ENCODE data around the gene GPI. TPM values are rescaled to one million over a fixed set of nuclear protein-coding genes. Genes with fewer than 3 reads are reported as not detected.

Gene GPI
- total and polyA plus RNA-seq, 2 of the 8 experiments (the other 6 are each of a cell fraction or from before 2014, with no cell fraction given): 171 to 360 TPM

GRCh38 chr19:34363094-34363493 lies 1.9 kb upstream of the GPI start (continued):
- TF ChIP-seq, protein P1, sequence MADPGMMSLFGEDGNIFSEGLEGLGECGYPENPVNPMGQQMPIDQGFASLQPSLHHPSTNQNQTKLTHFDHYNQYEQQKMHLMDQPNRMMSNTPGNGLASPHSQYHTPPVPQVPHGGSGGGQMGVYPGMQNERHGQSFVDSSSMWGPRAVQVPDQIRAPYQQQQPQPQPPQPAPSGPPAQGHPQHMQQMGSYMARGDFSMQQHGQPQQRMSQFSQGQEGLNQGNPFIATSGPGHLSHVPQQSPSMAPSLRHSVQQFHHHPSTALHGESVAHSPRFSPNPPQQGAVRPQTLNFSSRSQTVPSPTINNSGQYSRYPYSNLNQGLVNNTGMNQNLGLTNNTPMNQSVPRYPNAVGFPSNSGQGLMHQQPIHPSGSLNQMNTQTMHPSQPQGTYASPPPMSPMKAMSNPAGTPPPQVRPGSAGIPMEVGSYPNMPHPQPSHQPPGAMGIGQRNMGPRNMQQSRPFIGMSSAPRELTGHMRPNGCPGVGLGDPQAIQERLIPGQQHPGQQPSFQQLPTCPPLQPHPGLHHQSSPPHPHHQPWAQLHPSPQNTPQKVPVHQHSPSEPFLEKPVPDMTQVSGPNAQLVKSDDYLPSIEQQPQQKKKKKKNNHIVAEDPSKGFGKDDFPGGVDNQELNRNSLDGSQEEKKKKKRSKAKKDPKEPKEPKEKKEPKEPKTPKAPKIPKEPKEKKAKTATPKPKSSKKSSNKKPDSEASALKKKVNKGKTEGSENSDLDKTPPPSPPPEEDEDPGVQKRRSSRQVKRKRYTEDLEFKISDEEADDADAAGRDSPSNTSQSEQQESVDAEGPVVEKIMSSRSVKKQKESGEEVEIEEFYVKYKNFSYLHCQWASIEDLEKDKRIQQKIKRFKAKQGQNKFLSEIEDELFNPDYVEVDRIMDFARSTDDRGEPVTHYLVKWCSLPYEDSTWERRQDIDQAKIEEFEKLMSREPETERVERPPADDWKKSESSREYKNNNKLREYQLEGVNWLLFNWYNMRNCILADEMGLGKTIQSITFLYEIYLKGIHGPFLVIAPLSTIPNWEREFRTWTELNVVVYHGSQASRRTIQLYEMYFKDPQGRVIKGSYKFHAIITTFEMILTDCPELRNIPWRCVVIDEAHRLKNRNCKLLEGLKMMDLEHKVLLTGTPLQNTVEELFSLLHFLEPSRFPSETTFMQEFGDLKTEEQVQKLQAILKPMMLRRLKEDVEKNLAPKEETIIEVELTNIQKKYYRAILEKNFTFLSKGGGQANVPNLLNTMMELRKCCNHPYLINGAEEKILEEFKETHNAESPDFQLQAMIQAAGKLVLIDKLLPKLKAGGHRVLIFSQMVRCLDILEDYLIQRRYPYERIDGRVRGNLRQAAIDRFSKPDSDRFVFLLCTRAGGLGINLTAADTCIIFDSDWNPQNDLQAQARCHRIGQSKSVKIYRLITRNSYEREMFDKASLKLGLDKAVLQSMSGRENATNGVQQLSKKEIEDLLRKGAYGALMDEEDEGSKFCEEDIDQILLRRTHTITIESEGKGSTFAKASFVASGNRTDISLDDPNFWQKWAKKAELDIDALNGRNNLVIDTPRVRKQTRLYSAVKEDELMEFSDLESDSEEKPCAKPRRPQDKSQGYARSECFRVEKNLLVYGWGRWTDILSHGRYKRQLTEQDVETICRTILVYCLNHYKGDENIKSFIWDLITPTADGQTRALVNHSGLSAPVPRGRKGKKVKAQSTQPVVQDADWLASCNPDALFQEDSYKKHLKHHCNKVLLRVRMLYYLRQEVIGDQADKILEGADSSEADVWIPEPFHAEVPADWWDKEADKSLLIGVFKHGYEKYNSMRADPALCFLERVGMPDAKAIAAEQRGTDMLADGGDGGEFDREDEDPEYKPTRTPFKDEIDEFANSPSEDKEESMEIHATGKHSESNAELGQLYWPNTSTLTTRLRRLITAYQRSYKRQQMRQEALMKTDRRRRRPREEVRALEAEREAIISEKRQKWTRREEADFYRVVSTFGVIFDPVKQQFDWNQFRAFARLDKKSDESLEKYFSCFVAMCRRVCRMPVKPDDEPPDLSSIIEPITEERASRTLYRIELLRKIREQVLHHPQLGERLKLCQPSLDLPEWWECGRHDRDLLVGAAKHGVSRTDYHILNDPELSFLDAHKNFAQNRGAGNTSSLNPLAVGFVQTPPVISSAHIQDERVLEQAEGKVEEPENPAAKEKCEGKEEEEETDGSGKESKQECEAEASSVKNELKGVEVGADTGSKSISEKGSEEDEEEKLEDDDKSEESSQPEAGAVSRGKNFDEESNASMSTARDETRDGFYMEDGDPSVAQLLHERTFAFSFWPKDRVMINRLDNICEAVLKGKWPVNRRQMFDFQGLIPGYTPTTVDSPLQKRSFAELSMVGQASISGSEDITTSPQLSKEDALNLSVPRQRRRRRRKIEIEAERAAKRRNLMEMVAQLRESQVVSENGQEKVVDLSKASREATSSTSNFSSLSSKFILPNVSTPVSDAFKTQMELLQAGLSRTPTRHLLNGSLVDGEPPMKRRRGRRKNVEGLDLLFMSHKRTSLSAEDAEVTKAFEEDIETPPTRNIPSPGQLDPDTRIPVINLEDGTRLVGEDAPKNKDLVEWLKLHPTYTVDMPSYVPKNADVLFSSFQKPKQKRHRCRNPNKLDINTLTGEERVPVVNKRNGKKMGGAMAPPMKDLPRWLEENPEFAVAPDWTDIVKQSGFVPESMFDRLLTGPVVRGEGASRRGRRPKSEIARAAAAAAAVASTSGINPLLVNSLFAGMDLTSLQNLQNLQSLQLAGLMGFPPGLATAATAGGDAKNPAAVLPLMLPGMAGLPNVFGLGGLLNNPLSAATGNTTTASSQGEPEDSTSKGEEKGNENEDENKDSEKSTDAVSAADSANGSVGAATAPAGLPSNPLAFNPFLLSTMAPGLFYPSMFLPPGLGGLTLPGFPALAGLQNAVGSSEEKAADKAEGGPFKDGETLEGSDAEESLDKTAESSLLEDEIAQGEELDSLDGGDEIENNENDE (IDR thresholded peaks at IDR 0.05; ENCODE audit: insufficient replicate concordance, low read length): no peak
